ENCODE measurements around the gene CFAP43.

Gene CFAP43

GRCh38 chr10:104255311-104255981, 23.3 kb upstream of the CFAP43 start:
- TF ChIP-seq CTCF (IDR thresholded peaks at IDR 0.05; ENCODE audit: insufficient read depth, missing control alignments) = no peak
- FAIRE-seq (no peak), DNase-seq (ENCODE audit: insufficient read length, low spot score) (no peak)

GRCh38 chr10:104254493-104255310, 22.5 kb upstream of the CFAP43 start, which contains the start of gene GSTO1:
Gene GSTO1, plus strand, starts transcription at chr10:104254892. Its CDS starts 37 bp downstream, at chr10:104254929.
- FAIRE-seq (no peak), DNase-seq (ENCODE audit: insufficient read length, low spot score) (no peak)
- TF ChIP-seq CTCF (IDR thresholded peaks at IDR 0.05; ENCODE audit: insufficient read depth, missing control alignments) = no peak

GRCh38 chr10:104253606-104254410, 21.6 kb upstream of the CFAP43 start:
- no peak for FAIRE-seq
- DNase-seq (ENCODE audit: insufficient read length, low spot score) = no peak
- no peak for TF ChIP-seq CTCF (IDR thresholded peaks at IDR 0.05; ENCODE audit: insufficient read depth, missing control alignments)

GRCh38 chr10:104253106-104253505, 20.9 kb upstream of the CFAP43 start:
- DNase-seq (ENCODE audit: insufficient read length, low spot score) = no peak
- no peak for TF ChIP-seq CTCF (IDR thresholded peaks at IDR 0.05; ENCODE audit: insufficient read depth, missing control alignments)
- FAIRE-seq = no peak

- no peak for FAIRE-seq
- DNase-seq (ENCODE audit: insufficient read length, low spot score) = no peak
- no peak for TF ChIP-seq CTCF (IDR thresholded peaks at IDR 0.05; ENCODE audit: insufficient read depth, missing control alignments)
These were observed 20.2 kb upstream of the CFAP43 start for GRCh38 chr10:104252368-104252767.

- FAIRE-seq = no peak
- no peak for TF ChIP-seq CTCF (IDR thresholded peaks at IDR 0.05; ENCODE audit: insufficient read depth, missing control alignments)
These were observed 19.3 kb upstream of the CFAP43 start for GRCh38 chr10:104251443-104251842.

More at GRCh38 chr10:104251443-104251842, 19.3 kb upstream of the CFAP43 start:
- no peak for DNase-seq (ENCODE audit: insufficient read length, low spot score)
